Glutamatergic neuron (in vitro differentiated cells): Measurements from ENCODE around the gene SHQ1. TPM values are rescaled to one million over a fixed set of nuclear protein-coding genes. Genes with fewer than 3 reads are reported as not detected.
A peak's percentile ranks its signal among the peaks of the same experiment; 100 is the strongest.
"Not testable (repeated sequence)": the region's sequence is repeated elsewhere in the genome, so short reads cannot be mapped to it uniquely, and the experiment has no call there.

ENCODE experiments used
- DNase-seq: peaks from one replicate; pipeline ENCODE4 v3.0.0; 2022
- H3K27ac Mint-ChIP-seq: one replicate; pipeline ENCODE4 v1.8.0; 2020; ENCODE audit warnings: mild to moderate bottlenecking, mixed read lengths, inconsistent platforms; ENCODE audit not compliant: unreplicated experiment
- H3K27me3 Mint-ChIP-seq: one replicate; pipeline ENCODE4 v1.8.0; 2020; ENCODE audit warnings: mild to moderate bottlenecking, moderate library complexity, mixed read lengths, inconsistent platforms; ENCODE audit not compliant: unreplicated experiment
- H3K36me3 Mint-ChIP-seq: one replicate; pipeline ENCODE4 v1.8.0; 2020; ENCODE audit warnings: mild to moderate bottlenecking, mixed read lengths, inconsistent platforms; ENCODE audit not compliant: unreplicated experiment
- H3K4me1 Mint-ChIP-seq: one replicate; pipeline ENCODE4 v1.8.0; 2020; ENCODE audit warnings: mild to moderate bottlenecking, low read depth, mixed read lengths, inconsistent platforms; ENCODE audit not compliant: unreplicated experiment
- H3K4me3 Mint-ChIP-seq: one replicate; pipeline ENCODE4 v1.8.0; 2020; ENCODE audit warnings: mild to moderate bottlenecking, mixed read lengths, inconsistent platforms; ENCODE audit not compliant: unreplicated experiment
- H3K9me3 Mint-ChIP-seq: one replicate; pipeline ENCODE4 v1.8.0; 2020; ENCODE audit warnings: mild to moderate bottlenecking, moderate library complexity, mixed read lengths, inconsistent platforms; ENCODE audit not compliant: unreplicated experiment
- CTCF ChIP-seq: fragments of 200-600 bp; sonication (generic); IDR thresholded peaks from one replicate; pipeline ENCODE4 v1.5.0; 2021; ENCODE audit not compliant: partially characterized antibody, unreplicated experiment
- total RNA-seq: library from RNA; stranded (reverse); fragmentation: NEBNext Ultra II Directional; extraction: Animal tissue kit (Norgen Biotek cat#: 25700); gene quantifications from one replicate; pipeline ENCODE4 v1.2.1, GENCODE V29; 2021; ENCODE audit not compliant: unreplicated experiment

SHQ1 gene
- total RNA-seq, 1 donor from 2014 or later, result 14.4 TPM

- no peak overlapping the region for H3K27ac Mint-ChIP-seq
- DNase-seq, result no peak
- peaks cover 14% of the 10 kb centered on the region for H3K4me1 Mint-ChIP-seq
- H3K9me3 Mint-ChIP-seq, result peaks cover 3% of the 10 kb centered on the region
- TF ChIP-seq CTCF, result no peak
- no peak overlapping the region for H3K4me3 Mint-ChIP-seq
- H3K27me3 Mint-ChIP-seq, result peaks cover 5% of the 10 kb centered on the region
- no peaks in the 10 kb centered on the region for H3K36me3 Mint-ChIP-seq
Observed at GRCh38 chr3:72724070-72724469, 124.2 kb downstream of the SHQ1 start.

GRCh38 chr3:72722930-72723726 lies 125.1 kb downstream of the SHQ1 start:
- peak overlapping the region; percentile 15 for H3K27ac Mint-ChIP-seq
- H3K4me3 Mint-ChIP-seq, result no peak overlapping the region
- peaks cover 5% of the 10 kb centered on the region for H3K27me3 Mint-ChIP-seq
- H3K4me1 Mint-ChIP-seq, result peaks cover 14% of the 10 kb centered on the region
- H3K9me3 Mint-ChIP-seq, result peaks cover 3% of the 10 kb centered on the region
- no peak for TF ChIP-seq CTCF
- no peak for DNase-seq
- H3K36me3 Mint-ChIP-seq, result no peaks in the 10 kb centered on the region

- Mint-ChIP-seq H3K36me3 (no peaks in the 10 kb centered on the region), H3K4me1 (peaks cover 14% of the 10 kb centered on the region), H3K9me3 (peaks cover 3% of the 10 kb centered on the region), H3K4me3 (peak overlapping the region; percentile 52), H3K27me3 (peaks cover 5% of the 10 kb centered on the region), H3K27ac (peak overlapping the region; percentile 81)
- TF ChIP-seq CTCF, result no peak
- DNase-seq, result no peak
Observed at GRCh38 chr3:72721683-72722381, 126.4 kb downstream of the SHQ1 start.

GRCh38 chr3:72720566-72720965 lies 127.7 kb downstream of the SHQ1 start:
- peak overlapping the region; percentile 35 for H3K27ac Mint-ChIP-seq
- TF ChIP-seq CTCF, result no peak
- H3K36me3 Mint-ChIP-seq, result peaks cover 6% of the 10 kb centered on the region
- H3K9me3 Mint-ChIP-seq, result peaks cover 3% of the 10 kb centered on the region
- H3K4me3 Mint-ChIP-seq, result peak overlapping the region; percentile 57
- H3K4me1 Mint-ChIP-seq, result peaks cover 14% of the 10 kb centered on the region
- H3K27me3 Mint-ChIP-seq, result peaks cover 8% of the 10 kb centered on the region
- no peak for DNase-seq

GRCh38 chr3:72719137-72719536 lies 129.1 kb downstream of the SHQ1 start:
- no peak overlapping the region for H3K27ac Mint-ChIP-seq
- peaks cover 8% of the 10 kb centered on the region for H3K27me3 Mint-ChIP-seq
- no peak for TF ChIP-seq CTCF
- no peaks in the 10 kb centered on the region for H3K9me3 Mint-ChIP-seq
- peaks cover 14% of the 10 kb centered on the region for H3K4me1 Mint-ChIP-seq
- peaks cover 15% of the 10 kb centered on the region for H3K36me3 Mint-ChIP-seq
- no peak overlapping the region for H3K4me3 Mint-ChIP-seq
- DNase-seq, result no peak

GRCh38 chr3:72714135-72714534 lies 134.1 kb downstream of the SHQ1 start:
- not testable (repeated sequence) for H3K4me1 Mint-ChIP-seq, H3K4me3 Mint-ChIP-seq, H3K9me3 Mint-ChIP-seq, H3K27ac Mint-ChIP-seq, DNase-seq, H3K27me3 Mint-ChIP-seq
- peaks cover 15% of the 10 kb centered on the region for H3K36me3 Mint-ChIP-seq

- not testable (repeated sequence) for H3K27ac Mint-ChIP-seq, H3K4me3 Mint-ChIP-seq, H3K4me1 Mint-ChIP-seq, H3K9me3 Mint-ChIP-seq, DNase-seq, H3K27me3 Mint-ChIP-seq
- H3K36me3 Mint-ChIP-seq, result peaks cover 16% of the 10 kb centered on the region
Observed at GRCh38 chr3:72710471-72710870, 137.8 kb downstream of the SHQ1 start.
